Measurements from ENCODE around the gene NR2F1.
"Not testable (repeated sequence)": the region's sequence is repeated elsewhere in the genome, so short reads cannot be mapped to it uniquely, and the experiment has no call there.

NR2F1 gene

GRCh38 chr5:93582677-93583438 lies at the start of gene NR2F1:
TSS of gene NR2F1 (plus strand) at chr5:93583222. CDS start at chr5:93585024, 1,802 bp downstream.
- peak; percentile 90 for DNase-seq

GRCh38 chr5:93545872-93546271 lies 37.1 kb upstream of the NR2F1 start:
- no peak for DNase-seq

DNA sequence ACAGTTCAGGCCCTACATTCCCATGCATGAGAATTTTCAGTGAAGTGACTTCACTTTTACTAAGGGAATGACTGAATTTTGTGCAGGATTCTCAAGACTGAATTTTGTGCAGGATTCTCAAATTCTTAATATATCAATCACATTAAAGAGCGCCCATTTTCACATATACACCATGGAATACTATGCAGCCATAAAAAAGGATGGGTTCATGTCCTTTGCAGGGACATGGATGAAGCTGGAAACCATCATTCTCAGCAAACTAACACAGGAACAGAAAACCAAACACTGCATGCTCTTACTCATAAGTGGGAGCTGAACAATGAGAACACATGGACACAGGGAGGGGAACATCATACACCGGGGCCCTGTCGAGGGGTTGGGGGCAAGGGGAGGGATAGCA lies 33.4 kb upstream of the NR2F1 start:
- DNase-seq, result not testable (repeated sequence)

DNA sequence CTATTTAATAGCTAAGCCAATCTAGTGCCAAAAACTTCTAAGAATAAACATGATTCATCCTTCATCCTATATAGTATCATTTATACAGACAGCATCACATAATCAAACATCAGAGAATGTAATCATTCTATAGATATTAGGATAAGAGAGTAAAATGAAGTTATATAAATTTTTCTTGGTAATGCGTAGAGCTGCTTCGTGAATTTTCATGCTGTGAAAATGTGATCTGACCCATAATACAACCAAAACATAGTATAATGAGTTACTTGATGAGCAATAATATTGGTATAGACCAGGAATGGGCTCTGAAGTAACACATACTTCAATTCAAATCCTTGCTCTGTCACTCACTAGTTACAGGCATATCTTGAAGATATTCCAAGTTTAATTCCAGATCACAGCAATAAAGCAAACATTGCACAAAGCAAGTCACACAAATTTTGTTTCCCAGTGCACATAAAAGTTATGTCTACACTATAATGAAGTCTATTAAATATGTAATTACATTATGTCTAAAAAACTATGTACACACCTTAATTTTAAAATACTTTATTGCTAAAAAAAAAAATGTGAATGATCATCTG lies 25.9 kb upstream of the NR2F1 start:
- no peak for DNase-seq

GRCh38 chr5:93566091-93566490 lies 16.9 kb upstream of the NR2F1 start:
- DNase-seq, result no peak

GRCh38 chr5:93567424-93567823 lies 15.6 kb upstream of the NR2F1 start:
- no peak for DNase-seq

DNA sequence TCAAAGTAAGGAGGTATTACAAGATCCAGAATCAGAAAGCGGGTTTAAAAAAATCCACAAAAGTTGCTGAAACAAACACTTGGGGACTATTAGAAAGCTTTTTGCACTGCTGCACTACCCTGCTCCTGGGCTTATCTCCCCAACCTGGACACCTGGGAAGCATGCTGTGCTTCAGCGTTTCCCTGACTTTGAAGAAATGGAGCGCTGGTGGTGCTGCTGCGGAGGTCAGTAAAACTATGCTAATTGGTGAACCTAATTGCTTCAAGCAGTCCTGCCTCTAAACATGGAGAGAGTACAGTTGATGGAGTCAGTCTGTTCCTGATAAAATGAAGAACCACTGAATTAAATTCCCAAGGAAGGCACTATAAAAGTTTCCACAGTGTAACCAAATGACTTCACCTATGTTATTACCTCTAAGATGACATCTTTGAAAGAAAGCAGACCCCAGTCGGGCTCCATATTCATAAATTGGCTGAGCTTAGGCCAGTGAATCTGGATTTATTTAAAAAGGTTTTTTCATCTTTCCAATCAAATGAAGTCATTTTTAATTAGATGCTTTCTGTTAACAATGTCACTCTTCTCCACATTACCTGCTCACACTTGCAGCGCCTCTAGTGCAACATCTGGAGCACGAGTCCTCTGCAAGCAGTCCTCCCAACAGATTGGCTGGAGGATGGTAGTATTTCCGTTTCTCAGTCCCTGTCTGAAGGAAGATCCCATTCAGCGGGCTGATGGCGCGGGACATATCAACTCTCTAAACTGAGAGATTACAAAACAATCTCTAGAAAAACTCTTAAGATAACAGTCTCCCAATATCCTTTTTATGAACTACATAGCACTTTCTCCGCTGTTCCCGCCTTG lies 13.5 kb upstream of the NR2F1 start:
- DNase-seq, result no peak

- no peak for DNase-seq
Observed at GRCh38 chr5:93570294-93571113, 12.5 kb upstream of the NR2F1 start.

DNA sequence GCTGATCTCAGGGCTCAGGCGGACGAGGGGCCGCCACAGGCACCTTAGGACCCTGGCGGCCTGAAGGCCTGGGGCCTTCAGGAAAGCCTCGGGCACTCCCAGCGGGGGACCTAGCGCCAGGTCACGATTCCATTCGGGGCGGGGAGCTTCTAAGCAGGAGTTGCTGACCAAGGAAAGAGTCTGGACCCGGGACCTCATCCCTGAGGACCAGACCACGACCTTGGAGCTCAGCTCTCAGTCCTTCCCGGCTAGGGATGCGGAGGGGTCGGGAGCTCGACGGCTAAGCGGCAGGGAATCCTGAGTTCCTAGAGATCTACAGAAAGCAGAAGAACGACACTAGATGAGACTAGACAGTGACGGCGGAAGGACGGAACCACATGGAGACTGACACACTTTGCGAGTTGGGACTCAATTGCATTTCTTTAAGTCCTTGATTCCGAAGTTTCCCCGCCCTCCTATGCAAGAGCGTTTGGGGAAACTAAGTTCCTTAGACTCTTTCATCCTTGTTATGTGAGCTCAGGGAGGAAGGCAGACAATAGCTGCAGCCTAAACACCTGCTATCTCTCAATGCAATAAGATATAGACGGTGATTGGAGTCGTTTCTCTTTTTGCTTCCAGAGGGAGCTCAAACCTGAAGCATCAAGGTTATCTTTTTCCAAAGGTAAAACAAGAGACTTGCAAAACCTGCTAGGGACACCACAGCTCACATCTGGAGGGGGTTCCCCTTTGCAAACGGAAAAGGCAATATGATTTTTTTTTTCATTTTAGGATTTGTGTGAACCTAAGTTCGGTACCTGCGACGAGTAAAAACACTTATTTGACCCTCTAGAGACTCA lies 11.7 kb upstream of the NR2F1 start:
- no peak for DNase-seq

DNA sequence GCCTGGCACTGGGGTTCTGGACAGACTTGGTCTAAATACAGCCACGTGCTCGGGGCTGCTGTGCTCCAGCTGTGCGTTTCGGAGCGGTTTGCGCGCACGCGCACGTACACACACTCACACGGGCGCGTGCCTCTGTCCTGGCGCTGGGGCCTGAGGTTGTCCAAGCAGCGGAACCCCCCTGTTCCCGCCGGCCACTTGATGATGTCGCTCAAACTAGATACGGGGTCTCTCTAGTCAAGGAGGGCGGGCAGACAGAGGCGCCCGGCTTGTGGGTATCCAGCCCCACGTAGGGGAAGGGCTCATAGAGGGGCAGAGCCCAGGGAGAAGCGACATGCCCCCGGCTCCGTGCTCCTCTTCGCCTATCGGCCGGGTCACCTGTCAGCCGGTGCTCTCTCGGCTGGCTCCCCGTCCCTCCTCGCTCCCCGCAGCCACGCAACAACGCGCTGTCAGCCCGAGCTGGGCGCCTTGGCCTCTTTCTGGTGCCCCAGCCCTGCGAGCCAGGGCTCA lies 10.9 kb upstream of the NR2F1 start:
- no peak for DNase-seq

DNA sequence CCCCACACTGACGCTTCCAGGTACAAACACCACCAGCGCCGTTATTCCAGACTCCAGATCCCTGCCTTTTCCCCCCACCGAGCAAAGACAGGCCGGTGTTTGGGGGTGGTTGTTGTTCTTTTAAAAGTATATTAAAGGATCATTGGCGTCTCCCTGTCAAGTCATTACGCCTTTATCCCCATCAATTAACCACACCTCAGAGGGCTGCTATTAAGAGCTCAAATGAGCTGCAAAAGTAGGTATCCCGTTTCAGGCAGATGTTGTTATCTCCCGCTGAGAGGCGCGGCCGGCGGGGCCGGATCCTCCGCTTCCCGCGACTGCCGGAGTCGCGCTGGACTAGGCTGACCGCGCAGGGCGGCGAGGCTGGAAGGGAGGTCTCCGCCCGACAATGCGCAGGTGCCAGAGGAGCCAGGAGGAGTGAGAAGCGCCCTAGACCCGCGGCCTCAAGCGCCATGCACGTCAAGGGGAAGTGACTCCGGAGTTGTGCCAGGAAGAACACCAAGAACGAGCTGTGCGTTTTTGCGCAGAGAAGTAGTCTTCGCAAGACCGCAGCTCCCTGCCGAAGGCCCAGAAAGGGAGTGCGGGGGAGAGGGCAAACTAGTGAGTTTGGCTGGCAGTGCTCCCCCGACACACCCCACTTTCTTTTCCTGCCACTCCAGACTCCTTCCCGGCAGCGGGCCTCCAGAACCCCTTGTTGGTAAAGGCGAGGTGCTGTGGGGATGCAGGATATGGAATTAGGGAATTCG lies 10.2 kb upstream of the NR2F1 start:
- DNase-seq, result no peak

- no peak for DNase-seq
Observed at GRCh38 chr5:93573354-93574351, 9.4 kb upstream of the NR2F1 start.

- DNase-seq, result no peak
Observed at GRCh38 chr5:93574491-93575305, 8.3 kb upstream of the NR2F1 start.

DNA sequence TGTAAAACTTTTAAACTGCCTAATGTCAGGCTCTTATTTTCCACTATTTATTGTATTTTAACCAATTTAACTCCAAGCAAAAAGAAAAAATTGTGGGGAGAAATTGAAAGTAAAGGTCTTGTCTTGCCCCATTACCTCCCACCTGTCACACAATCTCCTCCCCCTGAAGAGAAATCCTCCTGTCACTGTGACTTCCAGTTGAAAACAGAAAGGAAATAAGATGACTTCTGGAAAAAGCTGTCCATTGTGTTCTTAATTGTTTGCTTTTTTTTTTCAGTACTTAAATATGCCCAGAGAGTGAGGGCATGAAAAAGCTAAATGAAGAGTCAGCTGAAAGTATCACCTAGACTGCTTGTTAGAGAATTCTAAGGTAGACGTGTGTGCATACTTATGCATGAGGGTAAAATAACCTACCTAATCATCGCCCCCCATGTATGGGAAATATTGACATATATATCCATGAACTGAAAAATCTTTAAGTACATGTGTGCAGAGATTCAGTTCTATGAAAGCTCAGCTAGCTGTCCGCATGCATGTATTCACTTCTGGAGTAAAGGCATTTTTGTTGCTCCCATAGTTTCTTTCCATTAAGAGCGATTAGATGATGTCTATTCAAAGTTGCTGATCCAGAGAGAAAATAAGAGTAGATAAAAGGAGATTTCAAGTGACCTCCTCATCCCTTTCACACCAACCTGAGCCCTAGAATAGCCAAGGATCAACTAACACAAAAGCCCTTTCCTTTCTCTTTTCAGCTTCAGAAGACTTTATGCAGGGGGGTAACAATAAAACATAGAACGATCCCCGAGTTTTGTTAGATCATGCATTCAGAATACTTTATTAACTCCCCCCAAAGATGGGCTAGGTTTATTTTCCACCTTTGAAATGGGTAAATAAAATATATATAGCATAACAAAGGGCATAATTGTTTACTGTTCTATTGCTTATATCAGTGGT lies 7.3 kb upstream of the NR2F1 start:
- no peak for DNase-seq

DNA sequence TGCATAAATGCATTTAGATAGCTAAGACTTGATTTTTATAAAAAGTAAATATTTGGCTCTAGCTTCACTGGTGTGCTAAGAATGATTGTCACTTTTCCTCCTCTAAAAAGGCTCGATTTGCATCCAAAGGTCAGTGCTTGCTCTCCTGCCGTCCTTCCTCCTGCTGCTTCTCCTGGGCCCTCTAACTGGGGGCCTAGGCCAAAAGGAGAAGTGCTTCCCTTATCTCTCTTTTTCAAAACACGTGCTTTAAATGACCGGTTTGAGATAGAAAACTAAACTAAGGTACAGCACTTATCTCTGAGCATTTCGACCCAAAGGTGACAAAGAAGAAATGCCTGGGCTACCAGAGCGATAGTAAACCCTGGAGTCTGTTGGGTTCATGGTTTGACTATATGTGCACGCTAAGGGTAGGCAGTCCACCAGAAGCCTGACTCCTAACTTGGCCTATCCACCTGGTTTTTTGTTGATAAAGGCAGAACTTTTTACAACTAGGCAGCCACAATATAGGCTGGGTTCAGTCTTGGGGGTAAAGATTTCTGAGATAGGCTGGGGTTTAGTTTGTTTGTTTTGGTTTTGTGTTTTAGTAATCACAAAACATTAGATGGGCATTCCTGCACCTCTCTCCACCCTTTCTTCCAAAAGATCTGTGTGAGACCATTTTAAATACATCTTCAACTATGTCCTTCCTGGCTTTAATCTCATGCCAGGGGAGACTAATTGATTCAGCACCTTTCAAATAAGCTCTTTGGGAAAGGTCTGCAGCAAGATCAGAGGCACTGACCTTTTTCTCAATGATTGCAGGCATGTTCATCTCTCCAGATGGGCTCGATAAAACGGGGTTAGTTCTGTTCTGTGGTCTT lies 5.8 kb upstream of the NR2F1 start:
- no peak for DNase-seq

Measured in fibroblast of upper back skin (primary cell).